Middle frontal gyrus (tissue), 1 donor: ENCODE data around the gene TEX264.

Experiments used
- DNase-seq: peaks from one replicate; pipeline ENCODE4 v3.0.0-alpha.2; 2015; ENCODE audit warnings: low spot score; ENCODE audit errors: extremely low spot score

The TEX264 gene

GRCh38 chr3:51692980-51693395, 21.9 kb downstream of the TEX264 start:
- no peak for DNase-seq

- DNase-seq: peak; percentile 50
Measured at GRCh38 chr3:51696954-51697353, 25.9 kb downstream of the TEX264 start.

GRCh38 chr3:51698209-51698608, 27.2 kb downstream of the TEX264 start:
- no peak for DNase-seq

GRCh38 chr3:51700403-51700802, 29.4 kb downstream of the TEX264 start:
- no peak for DNase-seq

- DNase-seq: no peak
Measured at GRCh38 chr3:51702156-51702555, 31.1 kb downstream of the TEX264 start.

GRCh38 chr3:51703068-51703760, 32.2 kb downstream of the TEX264 start:
- no peak for DNase-seq

GRCh38 chr3:51703761-51704510, 32.9 kb downstream of the TEX264 start:
- DNase-seq: no peak

GRCh38 chr3:51704511-51704950, 33.5 kb downstream of the TEX264 start:
- DNase-seq: no peak

GRCh38 chr3:51705276-51706020, 34.4 kb downstream of the TEX264 start:
- no peak for DNase-seq

- no peak for DNase-seq
Measured at GRCh38 chr3:51706021-51706485, 35.0 kb downstream of the TEX264 start.

- no peak for DNase-seq
Measured at GRCh38 chr3:51706788-51707731, 36.0 kb downstream of the TEX264 start, which contains the start of gene GRM2. GRM2 (plus strand) TSS chr3:51707068; CDS start chr3:51708984, 1,916 bp downstream.

GRCh38 chr3:51708216-51708845, 37.3 kb downstream of the TEX264 start:
- DNase-seq: no peak

- no peak for DNase-seq
Measured at GRCh38 chr3:51709004-51709420, 38.0 kb downstream of the TEX264 start.

- DNase-seq: no peak
Measured at GRCh38 chr3:51709675-51710074, 38.6 kb downstream of the TEX264 start.

- DNase-seq: no peak
Measured at GRCh38 chr3:51710631-51711351, 39.7 kb downstream of the TEX264 start.

GRCh38 chr3:51711352-51712037, 40.4 kb downstream of the TEX264 start:
- DNase-seq: no peak

GRCh38 chr3:51712038-51712420, 41.0 kb downstream of the TEX264 start:
- no peak for DNase-seq

- no peak for DNase-seq
Measured at GRCh38 chr3:51712511-51712931, 41.5 kb downstream of the TEX264 start.

GRCh38 chr3:51712963-51713362, 41.9 kb downstream of the TEX264 start:
- DNase-seq: no peak
